Smooth muscle cell (in vitro differentiated cells): ENCODE results near the gene CHMP6. TPM values are rescaled to one million over a fixed set of nuclear protein-coding genes. Genes with fewer than 3 reads are reported as not detected.
"Not testable (repeated sequence)": the region's sequence is repeated elsewhere in the genome, so short reads cannot be mapped to it uniquely, and the experiment has no call there.

ENCODE experiments used
- DNase-seq: peaks from one replicate; lab custom pipeline; 2025; ENCODE audit not compliant: unreplicated experiment; lab: John Stamatoyannopoulos, UW
- H2AFZ ChIP-seq: fragments of 200-600 bp; sonication (generic); 2 replicates; pipeline ENCODE4 v1.6.0; 2016; ENCODE audit warnings: antibody characterized with exemption, low read depth, mild to moderate bottlenecking
- H3F3A ChIP-seq: fragments of 200-600 bp; sonication (generic); 2 replicates; pipeline ENCODE4 v1.6.0; 2017; ENCODE audit warnings: antibody characterized with exemption, low read depth
- H3K27ac ChIP-seq: fragments of 200-600 bp; sonication (generic); 2 replicates; pipeline ENCODE4 v1.5.1; 2016; ENCODE audit warnings: low read depth, mild to moderate bottlenecking
- H3K27me3 ChIP-seq: fragments of 200-600 bp; sonication (generic); 2 replicates; pipeline ENCODE4 v1.6.1; 2016; ENCODE audit warnings: low read depth, mild to moderate bottlenecking
- H3K36me3 ChIP-seq: fragments of 200-600 bp; sonication (generic); 2 replicates; pipeline ENCODE4 v1.5.1; 2016; ENCODE audit warnings: low read depth
- H3K4me1 ChIP-seq: fragments of 200-600 bp; sonication (generic); 2 replicates; pipeline ENCODE4 v1.5.1; 2016; ENCODE audit warnings: low read depth
- H3K4me2 ChIP-seq: fragments of 200-600 bp; sonication (generic); 2 replicates; pipeline ENCODE4 v1.6.0; 2016; ENCODE audit warnings: mild to moderate bottlenecking
- H3K4me3 ChIP-seq: fragments of 200-600 bp; sonication (generic); 2 replicates; pipeline ENCODE4 v1.5.1; 2016; ENCODE audit warnings: mild to moderate bottlenecking
- H3K79me2 ChIP-seq: fragments of 200-600 bp; sonication (generic); 2 replicates; pipeline ENCODE4 v1.6.0; 2016; ENCODE audit warnings: low read depth, mild to moderate bottlenecking
- H3K9ac ChIP-seq: fragments of 200-600 bp; sonication (generic); 2 replicates; pipeline ENCODE4 v1.6.0; 2016; ENCODE audit warnings: low read depth
- H3K9me3 ChIP-seq: fragments of 200-600 bp; sonication (generic); replicated peaks from 2 replicates; pipeline ENCODE4 v1.5.1; 2016; ENCODE audit warnings: low read depth
- H4K20me1 ChIP-seq: fragments of 200-600 bp; sonication (generic); 2 replicates; pipeline ENCODE4 v1.6.0; 2016; ENCODE audit warnings: low read depth
- WGBS: methylation state at CpG from one replicate; pipeline ENCODE4 v1.1.7; 2016; ENCODE audit warnings: low lambda C conversion rate; 5-methylcytosine and 5-hydroxymethylcytosine counted together
- polyA plus RNA-seq: library from polyadenylated mRNA; unstranded; fragments of >200 nt; fragmentation: Nextera tagmentation; extraction: Ambion mirVana; gene quantifications from 2 replicates; pipeline ENCODE4 v1.2.1, GENCODE V29; 2016
- total RNA-seq: library from RNA; depleted of rRNA; stranded (reverse); fragments of >200 nt; gene quantifications from 2 replicates; pipeline ENCODE4 v1.2.3, GENCODE V29; 2014
- TF ChIP-seq, protein P1 (sequence below): fragments of 200-600 bp; sonication (generic); IDR thresholded peaks from 2 replicates; pipeline ENCODE4 v1.5.1; 2017; ENCODE audit warnings: borderline replicate concordance, mild to moderate bottlenecking, antibody characterized with exemption; ENCODE audit not compliant: insufficient read depth, poor library complexity, severe bottlenecking

CHMP6 gene
- total and polyA plus RNA-seq, 2 experiments from 2014 or later = 5.8 to 21.5 TPM

- Histone ChIP-seq H3K27me3 (no peaks in the 10 kb centered on the region), H3K27ac (no peak overlapping the region), H3K4me1 (peaks cover 6% of the 10 kb centered on the region), H3K79me2 (no peaks in the 10 kb centered on the region), H3K36me3 (no peaks in the 10 kb centered on the region), H3K4me2 (no peak overlapping the region), H4K20me1 (no peaks in the 10 kb centered on the region), H3K9ac (no peak overlapping the region), H3K9me3 (no peaks in the 10 kb centered on the region), H3K4me3 (no peak overlapping the region), H3F3A (no peaks in the 10 kb centered on the region), H2AFZ (no peak overlapping the region)
- TF ChIP-seq, protein P1, sequence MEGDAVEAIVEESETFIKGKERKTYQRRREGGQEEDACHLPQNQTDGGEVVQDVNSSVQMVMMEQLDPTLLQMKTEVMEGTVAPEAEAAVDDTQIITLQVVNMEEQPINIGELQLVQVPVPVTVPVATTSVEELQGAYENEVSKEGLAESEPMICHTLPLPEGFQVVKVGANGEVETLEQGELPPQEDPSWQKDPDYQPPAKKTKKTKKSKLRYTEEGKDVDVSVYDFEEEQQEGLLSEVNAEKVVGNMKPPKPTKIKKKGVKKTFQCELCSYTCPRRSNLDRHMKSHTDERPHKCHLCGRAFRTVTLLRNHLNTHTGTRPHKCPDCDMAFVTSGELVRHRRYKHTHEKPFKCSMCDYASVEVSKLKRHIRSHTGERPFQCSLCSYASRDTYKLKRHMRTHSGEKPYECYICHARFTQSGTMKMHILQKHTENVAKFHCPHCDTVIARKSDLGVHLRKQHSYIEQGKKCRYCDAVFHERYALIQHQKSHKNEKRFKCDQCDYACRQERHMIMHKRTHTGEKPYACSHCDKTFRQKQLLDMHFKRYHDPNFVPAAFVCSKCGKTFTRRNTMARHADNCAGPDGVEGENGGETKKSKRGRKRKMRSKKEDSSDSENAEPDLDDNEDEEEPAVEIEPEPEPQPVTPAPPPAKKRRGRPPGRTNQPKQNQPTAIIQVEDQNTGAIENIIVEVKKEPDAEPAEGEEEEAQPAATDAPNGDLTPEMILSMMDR = no peak
- DNase-seq = no peak
- 90% methylated on average over 37 of the region's 37 CpGs for WGBS
These were observed 36.2 kb downstream of the CHMP6 start for GRCh38 chr17:81027591-81028505.

GRCh38 chr17:81028506-81028858 is 36.8 kb downstream of the CHMP6 start:
- Histone ChIP-seq H3K4me3 (no peak overlapping the region), H3K79me2 (no peaks in the 10 kb centered on the region), H3K4me2 (no peak overlapping the region), H3K27ac (no peak overlapping the region), H3K9me3 (no peaks in the 10 kb centered on the region), H4K20me1 (no peaks in the 10 kb centered on the region), H3K27me3 (no peaks in the 10 kb centered on the region), H3K4me1 (peaks cover 6% of the 10 kb centered on the region), H3K9ac (no peak overlapping the region), H2AFZ (no peak overlapping the region), H3F3A (no peaks in the 10 kb centered on the region), H3K36me3 (no peaks in the 10 kb centered on the region)
- WGBS = 84% methylated on average over 10 of the region's 12 CpGs
- no peak for DNase-seq
- TF ChIP-seq, protein P1 = no peak

GRCh38 chr17:81029859-81030258 is 38.2 kb downstream of the CHMP6 start:
- Histone ChIP-seq H3K36me3 (no peaks in the 10 kb centered on the region), H3K79me2 (no peaks in the 10 kb centered on the region), H3K27me3 (no peaks in the 10 kb centered on the region), H3K4me1 (peaks cover 10% of the 10 kb centered on the region), H3F3A (no peaks in the 10 kb centered on the region), H3K9me3 (no peaks in the 10 kb centered on the region), H2AFZ (no peak overlapping the region), H3K4me2 (no peak overlapping the region), H3K27ac (no peak overlapping the region), H4K20me1 (no peaks in the 10 kb centered on the region), H3K9ac (no peak overlapping the region), H3K4me3 (no peak overlapping the region)
- no peak for DNase-seq
- WGBS = 97% methylated on average over 11 of the region's 11 CpGs
- TF ChIP-seq, protein P1 = no peak

DNA sequence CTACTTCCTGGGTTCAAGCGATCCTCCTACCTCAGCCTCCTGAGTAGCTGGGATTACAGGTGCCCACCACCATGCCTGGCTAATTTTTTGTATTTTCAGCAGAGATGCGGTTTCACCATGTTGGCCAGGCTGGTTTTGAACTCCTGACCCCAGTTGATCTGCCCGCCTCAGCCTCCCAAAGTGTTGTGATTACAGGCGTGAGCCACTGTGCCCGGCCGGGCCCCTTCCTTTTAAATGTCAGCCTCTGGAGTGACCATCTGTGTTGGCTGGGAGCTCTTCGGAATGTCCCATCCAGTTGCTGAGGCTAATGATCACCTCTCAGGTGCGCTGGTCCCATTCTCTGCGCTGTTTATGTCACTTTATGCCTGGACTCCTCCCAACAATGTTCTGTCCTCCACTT is 38.7 kb downstream of the CHMP6 start:
- H3K4me3 ChIP-seq, H4K20me1 ChIP-seq, H3K9ac ChIP-seq, H2AFZ ChIP-seq, H3F3A ChIP-seq, H3K4me1 ChIP-seq, H3K27me3 ChIP-seq, H3K36me3 ChIP-seq, DNase-seq, H3K9me3 ChIP-seq, H3K79me2 ChIP-seq, H3K4me2 ChIP-seq, H3K27ac ChIP-seq: not testable (repeated sequence)
- WGBS = over 99% methylated on average over 9 of the region's 9 CpGs
